VCaP (cell line): ENCODE measurements around the gene RABGAP1.

ENCODE experiments used
- H3K27ac ChIP-seq: fragments of 450-650 bp; 2 replicates; pipeline ENCODE4 v1.5.1; 2017
- TF ChIP-seq, protein P1 (sequence below): fragments of 450-650 bp; conservative IDR thresholded peaks from 2 replicates; pipeline ENCODE4 v1.5.1; 2017; ENCODE audit warnings: mild to moderate bottlenecking, moderate library complexity

RABGAP1 gene

DNA sequence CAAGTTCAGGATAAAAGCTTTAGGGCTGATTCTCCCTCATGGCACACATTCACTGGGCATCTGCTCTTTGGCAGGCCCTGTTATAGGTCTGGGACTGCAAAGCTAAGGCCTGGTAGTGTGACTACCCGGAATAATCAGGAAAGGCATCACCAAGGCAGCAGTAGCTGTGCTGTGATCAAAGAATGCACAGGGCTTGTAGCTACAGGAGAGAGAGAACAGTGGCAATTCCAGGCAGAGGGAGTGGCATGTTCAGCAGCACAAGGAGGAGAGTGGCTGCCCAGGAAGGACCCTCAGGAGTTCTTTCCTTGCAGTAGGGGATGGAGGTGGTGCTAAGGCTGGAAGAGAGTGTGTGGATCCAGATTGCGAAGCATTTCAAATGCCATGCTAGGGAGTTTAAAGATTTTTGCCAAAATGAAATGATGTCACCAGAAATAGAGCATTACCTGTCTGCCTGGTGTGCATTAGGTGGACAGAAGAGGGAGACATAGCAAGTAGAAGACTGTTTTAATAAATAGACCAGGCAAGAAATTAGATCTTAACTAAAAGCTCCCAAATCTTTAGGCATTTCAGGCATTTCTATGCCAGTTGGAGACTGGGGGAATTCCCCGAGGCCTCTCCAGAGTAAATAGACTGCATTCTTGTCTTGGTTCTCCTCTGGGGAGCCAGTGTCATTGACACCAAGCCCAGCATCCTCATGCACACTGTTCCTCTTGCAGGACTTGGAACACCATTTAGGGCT lies 161.7 kb downstream of the RABGAP1 start:
- TF ChIP-seq, protein P1, sequence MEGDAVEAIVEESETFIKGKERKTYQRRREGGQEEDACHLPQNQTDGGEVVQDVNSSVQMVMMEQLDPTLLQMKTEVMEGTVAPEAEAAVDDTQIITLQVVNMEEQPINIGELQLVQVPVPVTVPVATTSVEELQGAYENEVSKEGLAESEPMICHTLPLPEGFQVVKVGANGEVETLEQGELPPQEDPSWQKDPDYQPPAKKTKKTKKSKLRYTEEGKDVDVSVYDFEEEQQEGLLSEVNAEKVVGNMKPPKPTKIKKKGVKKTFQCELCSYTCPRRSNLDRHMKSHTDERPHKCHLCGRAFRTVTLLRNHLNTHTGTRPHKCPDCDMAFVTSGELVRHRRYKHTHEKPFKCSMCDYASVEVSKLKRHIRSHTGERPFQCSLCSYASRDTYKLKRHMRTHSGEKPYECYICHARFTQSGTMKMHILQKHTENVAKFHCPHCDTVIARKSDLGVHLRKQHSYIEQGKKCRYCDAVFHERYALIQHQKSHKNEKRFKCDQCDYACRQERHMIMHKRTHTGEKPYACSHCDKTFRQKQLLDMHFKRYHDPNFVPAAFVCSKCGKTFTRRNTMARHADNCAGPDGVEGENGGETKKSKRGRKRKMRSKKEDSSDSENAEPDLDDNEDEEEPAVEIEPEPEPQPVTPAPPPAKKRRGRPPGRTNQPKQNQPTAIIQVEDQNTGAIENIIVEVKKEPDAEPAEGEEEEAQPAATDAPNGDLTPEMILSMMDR, result peak; percentile 78
- H3K27ac ChIP-seq, result no peak overlapping the region

DNA sequence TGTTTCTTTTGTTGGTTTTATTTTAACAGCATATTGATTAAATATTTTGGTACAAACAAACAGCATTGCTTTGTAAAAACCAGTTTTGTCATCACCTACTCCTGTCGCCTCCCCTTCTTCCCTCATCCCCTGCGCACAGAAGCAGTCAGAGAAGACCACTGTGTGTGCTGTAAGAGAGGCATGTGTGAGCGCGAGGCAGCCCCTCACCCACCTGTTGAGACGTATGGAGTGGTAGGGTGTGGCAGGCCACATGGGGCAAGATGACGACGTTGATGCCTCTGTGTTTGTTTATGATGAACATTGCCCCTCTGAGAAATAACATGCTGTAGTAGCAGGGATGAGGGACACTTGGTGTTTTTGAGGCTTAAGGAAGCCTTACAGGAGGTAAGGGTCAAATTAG lies 164.0 kb downstream of the RABGAP1 start:
- TF ChIP-seq, protein P1, result no peak
- H3K27ac ChIP-seq, result peak overlapping the region; percentile 18; the same call in 1 of the 2 replicates

DNA sequence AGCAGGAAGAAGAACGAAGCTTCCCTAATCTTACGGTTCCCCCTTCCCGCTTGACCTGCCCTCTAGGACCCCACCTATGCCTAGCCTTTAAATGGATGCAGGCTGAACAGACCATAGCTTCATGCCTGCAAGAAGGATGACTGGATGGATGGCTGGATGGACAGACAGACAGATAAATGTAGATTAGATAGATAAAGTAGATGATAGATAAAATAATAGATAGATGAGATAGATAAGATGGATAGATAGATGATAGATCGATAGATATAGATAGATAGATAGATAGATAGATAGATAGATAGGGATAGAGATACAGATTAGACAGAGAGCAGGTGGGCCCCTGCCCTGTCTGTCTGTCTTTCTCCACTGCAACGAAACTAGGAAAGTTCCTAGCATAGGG lies 164.7 kb downstream of the RABGAP1 start:
- H3K27ac ChIP-seq, result peak overlapping the region; percentile 18; the same call in 1 of the 2 replicates
- TF ChIP-seq, protein P1, result no peak

DNA sequence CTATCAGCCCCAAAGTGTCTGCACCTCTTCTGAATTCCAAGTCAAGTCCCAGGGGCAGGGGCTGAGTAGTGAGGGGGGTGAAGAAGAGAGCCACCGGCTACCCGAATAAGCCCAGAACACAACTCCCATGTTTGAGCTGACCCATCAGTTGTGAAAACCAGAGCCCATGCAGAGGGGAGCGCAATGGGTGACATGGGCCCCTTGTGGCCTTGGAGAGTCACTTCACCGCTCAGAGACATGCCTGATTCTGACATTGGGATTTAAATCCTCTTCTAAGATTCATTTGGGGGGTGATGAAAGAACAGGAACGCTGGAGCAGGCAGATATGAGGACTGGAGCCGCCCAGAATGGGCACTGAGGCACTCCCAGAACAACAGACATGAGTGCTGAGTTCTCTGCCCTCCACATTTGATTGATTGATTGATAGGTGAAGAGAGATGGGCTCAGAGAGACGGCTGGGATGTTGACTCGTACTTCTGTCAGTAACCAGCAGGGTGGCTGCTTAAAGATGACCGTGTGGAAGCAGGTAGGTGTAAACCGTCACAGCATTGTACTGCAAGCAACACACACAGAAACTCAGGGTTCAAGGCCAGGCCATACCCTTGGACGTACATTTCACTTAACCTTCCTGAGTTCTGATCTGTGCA lies 166.9 kb downstream of the RABGAP1 start:
- TF ChIP-seq, protein P1, result peak; percentile 5; the same call in 1 of the 2 replicates
- H3K27ac ChIP-seq, result no peak overlapping the region

DNA sequence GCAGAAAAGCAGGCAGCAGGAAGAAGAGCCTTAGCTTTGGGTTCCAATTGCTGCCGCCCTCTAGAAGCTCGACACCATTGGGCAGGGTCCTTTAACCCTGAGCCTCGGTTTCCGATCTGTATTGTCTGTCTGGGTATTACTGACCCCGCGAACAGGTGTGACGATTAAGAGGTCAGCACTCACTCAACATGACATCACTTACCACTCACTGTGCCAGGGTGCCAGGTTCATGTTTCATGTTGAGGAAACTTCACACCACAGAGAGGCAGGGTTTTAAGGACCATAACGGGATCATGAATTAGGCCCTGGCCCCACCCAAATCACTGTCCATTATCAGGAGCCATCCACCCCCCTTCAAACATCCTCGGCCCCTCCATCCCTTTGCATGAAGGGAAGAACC lies 168.2 kb downstream of the RABGAP1 start:
- H3K27ac ChIP-seq, result no peak overlapping the region
- TF ChIP-seq, protein P1, result no peak

DNA sequence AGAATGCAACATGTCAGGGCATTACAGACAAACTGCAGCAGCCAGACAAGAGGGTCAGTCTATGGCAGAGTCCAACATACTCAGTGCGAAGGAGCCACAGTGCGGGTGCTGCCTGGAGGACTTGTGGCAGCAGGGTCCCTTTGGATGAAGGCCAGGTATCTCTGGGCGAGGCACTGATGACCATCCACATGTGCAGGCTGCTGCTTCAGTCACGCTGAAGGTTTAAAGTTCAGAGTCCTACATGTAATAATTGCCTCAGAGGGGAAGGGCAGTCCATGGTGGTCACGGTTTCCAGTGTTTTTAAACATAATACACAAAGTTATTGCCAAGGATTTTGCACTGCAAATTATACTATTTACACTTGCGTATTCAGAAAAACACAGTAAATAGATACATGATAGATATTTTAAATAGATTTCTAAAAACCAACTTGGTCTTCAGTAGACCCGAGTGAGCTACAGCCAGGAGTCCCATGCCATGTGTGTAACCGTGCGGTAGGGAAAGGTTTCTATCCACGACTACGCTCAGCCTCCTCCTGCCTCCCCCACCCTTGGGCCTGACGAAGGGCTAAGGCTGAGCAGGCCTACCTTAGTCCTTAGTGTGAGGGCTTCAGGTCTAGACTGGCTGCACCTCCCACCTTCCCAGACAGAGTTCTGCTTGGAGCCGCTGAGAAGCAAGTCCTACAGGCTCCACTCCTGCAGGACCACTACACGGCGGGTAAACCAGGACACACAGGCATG lies 168.9 kb downstream of the RABGAP1 start:
- TF ChIP-seq, protein P1, result no peak

DNA sequence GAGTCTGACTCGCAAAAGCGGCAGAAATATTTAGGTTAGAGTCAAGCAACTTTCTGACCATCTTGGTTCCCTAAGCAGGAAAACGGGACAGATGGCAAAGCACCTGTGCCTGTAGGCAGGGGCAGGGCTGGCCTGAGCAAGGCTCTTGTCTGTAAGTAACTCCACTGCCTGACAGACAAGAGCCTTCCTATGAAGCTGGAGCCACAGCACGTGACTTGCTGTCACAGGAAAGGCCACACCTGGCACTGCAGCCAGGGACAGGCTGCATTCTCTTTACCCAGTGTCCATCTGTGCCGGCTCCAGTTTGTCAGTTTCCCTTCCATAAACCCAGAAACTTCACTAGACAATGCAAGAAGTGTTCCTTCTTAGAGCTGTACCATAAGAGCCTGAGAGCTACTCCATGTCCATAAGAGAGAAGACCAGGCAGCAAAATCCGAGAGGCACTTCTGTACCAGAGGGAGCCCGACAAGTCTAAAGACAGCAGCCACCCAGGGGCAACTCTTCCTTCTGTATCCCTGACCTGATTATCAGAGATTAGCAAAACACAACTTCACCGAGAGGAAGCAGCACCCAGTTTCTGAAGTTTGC lies 170.7 kb downstream of the RABGAP1 start:
- TF ChIP-seq, protein P1, result no peak
- H3K27ac ChIP-seq, result peak overlapping the region; percentile 41

More for the DNA sequence above, 168.9 kb downstream of the RABGAP1 start:
- no peak overlapping the region; the same call in 1 of the 2 replicates for H3K27ac ChIP-seq
